Neural crest cell (in vitro differentiated cells): ENCODE results near the gene FUT3. TPM values are rescaled to one million over a fixed set of nuclear protein-coding genes. Genes with fewer than 3 reads are reported as not detected.

Experiments used
- DNase-seq: peaks from one replicate; pipeline ENCODE4 v3.0.0; 2021; ENCODE audit warnings: low read depth, mixed read lengths, low spot score
- H3K27ac Mint-ChIP-seq: one replicate; pipeline ENCODE4 v1.8.0; 2021; ENCODE audit warnings: mild to moderate bottlenecking, mixed read lengths; ENCODE audit not compliant: unreplicated experiment
- H3K27me3 Mint-ChIP-seq: 2 replicates; pipeline ENCODE4 v1.8.0; 2021; ENCODE audit warnings: low read depth, mild to moderate bottlenecking, mixed read lengths
- H3K36me3 Mint-ChIP-seq: 2 replicates; pipeline ENCODE4 v1.8.0; 2021; ENCODE audit warnings: low read depth, mild to moderate bottlenecking, mixed read lengths
- H3K4me1 Mint-ChIP-seq: 2 replicates; pipeline ENCODE4 v1.8.0; 2021; ENCODE audit warnings: mixed read lengths
- H3K4me3 Mint-ChIP-seq: one replicate; pipeline ENCODE4 v1.8.0; 2021; ENCODE audit warnings: mild to moderate bottlenecking, mixed read lengths
- H3K9me3 Mint-ChIP-seq: 2 replicates; pipeline ENCODE4 v1.8.0; 2021; ENCODE audit warnings: mixed read lengths
- CTCF ChIP-seq: fragments of 200-600 bp; sonication (generic); conservative IDR thresholded peaks from 2 replicates; pipeline ENCODE4 v1.5.0; 2021; ENCODE audit warnings: antibody characterized with exemption, mild to moderate bottlenecking
- total RNA-seq: library from RNA; stranded (reverse); gene quantifications from 2 replicates; pipeline ENCODE4 v1.2.1, GENCODE V29; 2021

FUT3 gene
- total RNA-seq, 1 donor from 2014 or later = not detected

- DNase-seq = no peak
- Mint-ChIP-seq H3K27me3 (peaks cover 19% of the 10 kb centered on the region), H3K36me3 (no peaks in the 10 kb centered on the region), H3K4me3 (no peak overlapping the region), H3K27ac (no peak overlapping the region), H3K9me3 (no peaks in the 10 kb centered on the region), H3K4me1 (peaks cover 5% of the 10 kb centered on the region)
- no peak for TF ChIP-seq CTCF
Measured at GRCh38 chr19:5893296-5893903, 42.2 kb upstream of the FUT3 start.

DNA sequence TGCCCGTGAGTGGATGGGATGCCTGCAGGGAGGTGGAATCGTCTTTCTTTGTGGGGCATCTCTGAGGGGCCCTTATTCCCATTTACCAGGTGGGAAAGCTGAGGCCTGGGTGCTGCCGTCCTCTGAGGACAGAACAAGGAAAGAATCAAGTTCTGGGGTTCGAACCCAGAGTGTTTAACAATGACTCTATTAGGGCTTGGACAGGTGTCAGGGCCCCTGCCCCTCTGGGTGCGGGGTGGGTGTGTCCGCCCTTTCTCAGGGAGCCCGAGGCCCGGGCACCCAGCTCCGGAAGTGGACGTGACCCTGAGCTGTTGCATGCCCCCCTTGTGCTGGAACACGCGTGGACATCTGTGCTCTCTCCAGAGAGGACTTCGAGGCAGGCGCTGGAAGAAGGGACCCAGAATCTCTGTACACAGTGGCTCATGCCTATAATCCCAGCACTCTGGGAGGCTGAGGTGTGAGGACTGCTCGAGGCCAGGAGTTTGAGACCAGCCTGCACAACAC is 41.6 kb upstream of the FUT3 start:
- no peak for DNase-seq
- Mint-ChIP-seq H3K9me3 (no peaks in the 10 kb centered on the region), H3K36me3 (no peaks in the 10 kb centered on the region), H3K4me1 (peaks cover 5% of the 10 kb centered on the region), H3K27ac (no peak overlapping the region), H3K27me3 (peaks cover 21% of the 10 kb centered on the region), H3K4me3 (peak overlapping the region; percentile 47)
- TF ChIP-seq CTCF = no peak

- Mint-ChIP-seq H3K4me3 (peak overlapping the region; percentile 47), H3K9me3 (no peaks in the 10 kb centered on the region), H3K27ac (no peak overlapping the region), H3K36me3 (no peaks in the 10 kb centered on the region), H3K4me1 (peaks cover 5% of the 10 kb centered on the region), H3K27me3 (peaks cover 21% of the 10 kb centered on the region)
- DNase-seq = peak; percentile 63
- peak; percentile 80 for TF ChIP-seq CTCF
Measured at GRCh38 chr19:5891938-5892771, 40.9 kb upstream of the FUT3 start.

GRCh38 chr19:5891572-5891937 is 40.3 kb upstream of the FUT3 start:
- no peak for DNase-seq
- Mint-ChIP-seq H3K4me1 (peaks cover 5% of the 10 kb centered on the region), H3K27me3 (peaks cover 21% of the 10 kb centered on the region), H3K9me3 (no peaks in the 10 kb centered on the region), H3K27ac (no peak overlapping the region), H3K36me3 (no peaks in the 10 kb centered on the region), H3K4me3 (peak overlapping the region; percentile 27)
- TF ChIP-seq CTCF = no peak

DNA sequence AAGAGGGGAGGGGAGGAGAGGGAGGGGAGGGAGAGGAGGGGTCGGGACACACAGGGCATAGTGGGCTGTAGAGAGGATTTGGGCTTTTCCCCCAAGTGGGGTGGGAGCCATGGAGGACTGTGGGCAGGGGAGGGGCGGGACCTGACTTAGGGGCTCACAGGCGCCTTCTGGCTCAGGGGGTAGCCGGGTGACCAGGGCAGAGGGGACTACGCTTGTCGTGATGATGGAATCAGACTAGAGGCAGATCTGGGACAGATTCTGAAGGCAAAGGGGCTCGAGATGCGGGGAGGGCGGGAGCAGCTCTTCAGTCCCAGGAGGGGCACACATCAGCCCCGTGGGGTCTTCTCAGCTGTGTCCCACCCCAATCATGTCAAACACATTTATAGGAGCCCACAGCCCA is 38.9 kb upstream of the FUT3 start:
- Mint-ChIP-seq H3K27me3 (peaks cover 25% of the 10 kb centered on the region), H3K27ac (no peak overlapping the region), H3K36me3 (no peaks in the 10 kb centered on the region), H3K4me3 (peak overlapping the region; percentile 34), H3K9me3 (no peaks in the 10 kb centered on the region), H3K4me1 (peaks cover 5% of the 10 kb centered on the region)
- TF ChIP-seq CTCF = no peak
- no peak for DNase-seq
